ENCODE measurements around the gene TRAF5.

Gene TRAF5, protein sequence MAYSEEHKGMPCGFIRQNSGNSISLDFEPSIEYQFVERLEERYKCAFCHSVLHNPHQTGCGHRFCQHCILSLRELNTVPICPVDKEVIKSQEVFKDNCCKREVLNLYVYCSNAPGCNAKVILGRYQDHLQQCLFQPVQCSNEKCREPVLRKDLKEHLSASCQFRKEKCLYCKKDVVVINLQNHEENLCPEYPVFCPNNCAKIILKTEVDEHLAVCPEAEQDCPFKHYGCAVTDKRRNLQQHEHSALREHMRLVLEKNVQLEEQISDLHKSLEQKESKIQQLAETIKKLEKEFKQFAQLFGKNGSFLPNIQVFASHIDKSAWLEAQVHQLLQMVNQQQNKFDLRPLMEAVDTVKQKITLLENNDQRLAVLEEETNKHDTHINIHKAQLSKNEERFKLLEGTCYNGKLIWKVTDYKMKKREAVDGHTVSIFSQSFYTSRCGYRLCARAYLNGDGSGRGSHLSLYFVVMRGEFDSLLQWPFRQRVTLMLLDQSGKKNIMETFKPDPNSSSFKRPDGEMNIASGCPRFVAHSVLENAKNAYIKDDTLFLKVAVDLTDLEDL

DNA sequence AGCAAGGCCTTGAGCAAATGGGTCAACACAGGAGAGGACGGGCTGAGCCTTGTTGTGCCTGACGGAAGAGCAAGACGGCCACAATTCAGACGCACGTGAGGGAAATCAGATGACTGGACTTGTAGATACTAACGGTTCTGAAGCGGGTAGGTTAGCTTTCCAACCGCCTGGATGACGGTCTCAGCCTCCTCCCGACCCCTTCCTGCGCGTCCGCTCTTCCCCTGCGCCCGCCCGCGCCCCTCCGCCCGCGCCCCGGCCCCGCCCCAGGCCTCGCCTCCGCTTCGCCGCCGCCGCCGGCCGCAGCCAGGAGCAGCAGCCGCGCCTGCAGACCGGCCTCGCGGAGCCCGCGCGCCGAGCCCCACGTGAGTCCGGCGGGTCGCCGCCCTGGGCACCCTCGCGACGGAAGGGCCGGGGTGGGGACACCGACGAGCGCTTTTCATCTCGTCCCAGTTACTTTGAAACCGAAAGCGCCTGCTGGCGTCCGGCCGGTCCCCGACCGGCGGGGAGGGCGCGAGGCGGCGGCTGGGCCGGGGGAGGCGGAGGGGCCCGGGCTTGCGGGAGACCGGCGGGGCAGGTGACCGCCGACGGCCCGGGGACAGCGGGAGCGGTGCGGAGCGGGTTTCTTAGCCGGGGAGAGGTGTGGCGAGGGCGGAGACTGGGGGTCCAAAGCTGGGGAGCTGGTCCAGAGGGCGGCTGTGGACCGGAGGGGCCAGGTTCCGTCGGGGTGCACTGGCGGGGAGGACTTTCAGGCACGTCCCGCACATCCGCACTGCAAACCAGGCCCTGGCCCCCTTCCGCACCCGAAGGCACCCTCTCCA, at the start of gene TRAF5:
TSS of gene TRAF5 (plus strand) at position 306 of the 818 bp plus-strand sequence. CDS start 26,407 bp downstream, outside the sequence.
- H3K27ac ChIP-seq = peak within 1 kb of the TSS; percentile 66
- TF ChIP-seq, protein P1, sequence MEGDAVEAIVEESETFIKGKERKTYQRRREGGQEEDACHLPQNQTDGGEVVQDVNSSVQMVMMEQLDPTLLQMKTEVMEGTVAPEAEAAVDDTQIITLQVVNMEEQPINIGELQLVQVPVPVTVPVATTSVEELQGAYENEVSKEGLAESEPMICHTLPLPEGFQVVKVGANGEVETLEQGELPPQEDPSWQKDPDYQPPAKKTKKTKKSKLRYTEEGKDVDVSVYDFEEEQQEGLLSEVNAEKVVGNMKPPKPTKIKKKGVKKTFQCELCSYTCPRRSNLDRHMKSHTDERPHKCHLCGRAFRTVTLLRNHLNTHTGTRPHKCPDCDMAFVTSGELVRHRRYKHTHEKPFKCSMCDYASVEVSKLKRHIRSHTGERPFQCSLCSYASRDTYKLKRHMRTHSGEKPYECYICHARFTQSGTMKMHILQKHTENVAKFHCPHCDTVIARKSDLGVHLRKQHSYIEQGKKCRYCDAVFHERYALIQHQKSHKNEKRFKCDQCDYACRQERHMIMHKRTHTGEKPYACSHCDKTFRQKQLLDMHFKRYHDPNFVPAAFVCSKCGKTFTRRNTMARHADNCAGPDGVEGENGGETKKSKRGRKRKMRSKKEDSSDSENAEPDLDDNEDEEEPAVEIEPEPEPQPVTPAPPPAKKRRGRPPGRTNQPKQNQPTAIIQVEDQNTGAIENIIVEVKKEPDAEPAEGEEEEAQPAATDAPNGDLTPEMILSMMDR (conservative IDR thresholded peaks at IDR 0.05) = no peak

DNA sequence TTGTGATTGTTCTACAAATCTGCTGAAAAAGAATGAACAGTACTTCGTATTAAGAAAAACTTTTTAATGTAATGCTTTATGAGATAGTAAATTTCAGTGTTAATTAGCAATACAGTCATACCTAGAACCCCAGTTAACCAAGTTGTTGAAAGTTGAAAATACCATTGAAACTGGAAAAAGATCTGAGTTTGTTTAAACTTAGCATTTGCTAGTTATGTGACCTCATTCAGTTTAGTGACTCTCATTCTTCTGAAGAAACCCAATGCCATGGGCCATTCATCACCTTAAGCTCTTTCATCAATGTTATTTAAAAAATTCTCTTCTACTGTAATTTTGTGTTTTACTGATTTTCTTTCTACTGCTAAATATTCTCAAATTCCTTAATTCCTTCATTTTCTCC, 47.3 kb upstream of the TRAF5 start:
- H3K27ac ChIP-seq = no peak overlapping the region
- TF ChIP-seq, protein P1 (conservative IDR thresholded peaks at IDR 0.05) = no peak

DNA sequence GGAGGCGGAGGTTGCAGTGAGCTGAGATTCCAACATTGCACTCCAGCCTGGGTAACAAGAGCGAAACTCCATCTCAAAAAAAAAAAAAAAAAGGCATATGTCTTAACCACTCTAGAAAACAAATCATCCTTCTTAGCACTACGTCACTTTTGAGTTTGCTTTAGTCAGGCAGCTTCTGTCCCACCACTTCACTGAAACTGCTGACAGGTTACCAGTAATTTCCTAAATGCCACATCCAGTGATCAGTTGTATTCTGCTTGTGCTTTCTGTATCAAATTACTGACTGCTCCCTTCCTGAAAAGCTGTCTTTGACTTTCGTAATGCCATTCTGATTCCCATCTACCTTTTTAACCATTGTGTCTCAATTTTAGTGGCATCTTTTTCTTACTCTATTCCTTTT, 45.7 kb upstream of the TRAF5 start:
- TF ChIP-seq, protein P1 (conservative IDR thresholded peaks at IDR 0.05) = no peak
- no peak overlapping the region for H3K27ac ChIP-seq

DNA sequence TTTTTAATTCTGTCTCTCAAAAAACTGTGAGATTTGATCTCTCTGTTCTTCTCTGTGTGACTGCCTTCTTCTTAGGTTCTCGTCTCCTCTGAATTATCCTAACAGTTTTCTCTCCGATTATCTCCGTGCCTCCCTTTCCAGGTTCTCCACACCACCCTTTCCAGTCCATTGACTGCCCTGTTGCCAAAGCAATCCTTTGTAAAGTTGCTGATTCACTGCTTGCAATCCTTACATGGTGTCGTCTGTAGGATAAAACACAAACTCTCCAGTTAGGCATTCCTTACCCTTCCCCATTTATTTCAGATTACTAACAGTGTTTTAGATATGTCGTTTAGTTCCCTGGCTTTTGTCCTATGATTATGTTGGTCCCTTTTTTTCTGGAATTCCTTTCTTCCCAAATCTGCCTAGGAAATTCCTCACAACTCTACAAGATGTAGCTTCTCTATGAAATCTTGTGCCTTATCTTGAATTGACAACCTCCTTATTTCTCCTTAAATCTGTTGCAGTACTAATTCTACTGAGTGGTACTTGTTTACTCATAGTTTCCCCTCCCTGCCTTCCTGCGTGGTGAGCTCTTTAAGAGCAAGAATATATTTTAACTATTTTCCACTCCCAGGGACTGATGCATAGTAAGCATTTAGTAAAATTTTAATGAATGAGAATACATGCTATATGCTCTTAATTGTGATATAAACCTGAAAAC, 45.2 kb upstream of the TRAF5 start:
- no peak overlapping the region for H3K27ac ChIP-seq
- TF ChIP-seq, protein P1 (conservative IDR thresholded peaks at IDR 0.05) = no peak

DNA sequence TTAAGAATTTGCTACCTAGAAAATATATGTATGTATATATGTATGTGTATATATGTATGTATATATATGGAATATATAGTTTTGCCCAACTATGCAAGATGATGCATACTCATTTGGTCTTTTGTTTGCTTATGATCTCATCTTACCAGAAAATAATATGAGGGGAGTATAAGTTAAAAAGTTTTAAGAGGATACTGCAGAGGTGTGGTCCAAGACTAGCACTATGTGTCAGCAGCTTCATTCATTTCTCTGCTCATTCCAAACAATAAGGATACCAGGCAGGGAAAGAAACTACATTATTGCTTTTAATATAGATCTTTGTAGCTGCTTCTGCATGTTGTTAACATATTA, 44.6 kb upstream of the TRAF5 start:
- H3K27ac ChIP-seq = no peak overlapping the region
- TF ChIP-seq, protein P1 (conservative IDR thresholded peaks at IDR 0.05) = no peak

DNA sequence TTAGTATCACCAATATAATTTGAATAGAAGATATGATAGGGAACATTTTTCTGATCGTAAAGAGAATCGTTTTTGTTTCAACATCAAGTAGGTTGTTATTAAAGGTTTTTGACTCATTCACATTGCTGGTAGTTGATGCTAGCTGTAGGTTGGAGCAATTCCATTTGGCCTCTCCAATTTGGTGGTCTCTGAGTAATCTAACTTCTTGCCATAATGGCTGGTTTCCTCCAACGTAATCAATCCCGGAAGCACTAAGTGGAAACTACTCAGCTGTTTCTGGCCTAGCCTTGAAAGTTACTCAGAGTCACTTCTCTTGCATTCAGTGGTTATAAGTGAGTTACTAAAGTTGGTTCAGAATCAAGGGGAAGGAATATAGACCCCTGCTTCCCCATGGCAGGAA, 41.4 kb upstream of the TRAF5 start:
- no peak overlapping the region for H3K27ac ChIP-seq
- TF ChIP-seq, protein P1 (conservative IDR thresholded peaks at IDR 0.05) = no peak

DNA sequence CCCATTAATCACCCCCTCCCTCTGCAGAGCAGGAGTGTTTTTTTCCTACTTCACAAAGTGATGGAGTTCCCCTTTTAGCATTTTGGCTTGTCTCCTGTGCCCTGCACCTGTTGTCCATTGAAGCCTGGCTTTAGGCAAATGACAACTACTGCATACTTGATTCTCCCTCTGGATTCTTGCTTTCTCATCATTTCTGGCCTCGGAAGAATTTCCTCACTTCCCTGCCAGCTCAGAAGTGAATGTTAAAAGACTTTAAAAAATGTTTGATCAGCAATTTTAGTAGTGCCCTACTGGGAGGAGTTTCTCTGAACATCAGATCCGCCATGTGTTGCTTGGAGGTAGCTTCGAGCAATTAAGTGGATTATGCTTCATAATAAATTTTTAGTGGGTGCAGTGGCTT, 39.4 kb upstream of the TRAF5 start:
- H3K27ac ChIP-seq = no peak overlapping the region
- TF ChIP-seq, protein P1 (conservative IDR thresholded peaks at IDR 0.05) = no peak

All from VCaP (cell line).